MM.1S (cell line): ENCODE data around the gene CDK5RAP3.
"Not testable (repeated sequence)": the region's sequence is repeated elsewhere in the genome, so short reads cannot be mapped to it uniquely, and the experiment has no call there.

Source experiments
- DNase-seq: peaks from one replicate; pipeline ENCODE4 v3.0.0-alpha.2; 2015
- H2AFZ ChIP-seq: fragments of 300-600 bp; sonication (generic); 2 replicates; pipeline ENCODE4 v1.6.0; 2016; ENCODE audit warnings: antibody characterized with exemption, low read length
- H3F3A ChIP-seq: fragments of 300-600 bp; sonication (generic); 2 replicates; pipeline ENCODE4 v1.6.1; 2016; ENCODE audit warnings: mild to moderate bottlenecking, antibody characterized with exemption, low read length, moderate library complexity, mixed read lengths; ENCODE audit not compliant: insufficient read depth
- H3K27ac ChIP-seq: fragments of 300-600 bp; sonication (generic); 2 replicates; pipeline ENCODE4 v1.5.1; 2016; ENCODE audit warnings: mild to moderate bottlenecking, low read length
- H3K27me3 ChIP-seq: fragments of 300-600 bp; sonication (generic); replicated peaks from 2 replicates; pipeline ENCODE4 v1.6.0; 2016; ENCODE audit warnings: low read length; ENCODE audit not compliant: insufficient read depth
- H3K36me3 ChIP-seq: fragments of 300-600 bp; sonication (generic); replicated peaks from 2 replicates; pipeline ENCODE4 v1.6.1; 2016; ENCODE audit warnings: mild to moderate bottlenecking, low read length, mixed read lengths; ENCODE audit not compliant: insufficient read depth
- H3K4me1 ChIP-seq: fragments of 300-600 bp; sonication (generic); 2 replicates; pipeline ENCODE4 v1.6.1; 2016; ENCODE audit warnings: low read length, mixed read lengths
- H3K4me2 ChIP-seq: fragments of 300-600 bp; sonication (generic); 2 replicates; pipeline ENCODE4 v1.6.0; 2016; ENCODE audit warnings: low read depth, low read length
- H3K4me3 ChIP-seq: fragments of 300-600 bp; sonication (generic); 2 replicates; pipeline ENCODE4 v1.5.1; 2016; ENCODE audit warnings: low read length, mixed read lengths
- H3K79me2 ChIP-seq: fragments of 300-600 bp; sonication (generic); 2 replicates; pipeline ENCODE4 v1.6.1; 2016; ENCODE audit warnings: mixed run types, low read length, mixed read lengths
- H3K9ac ChIP-seq: fragments of 300-600 bp; sonication (generic); 2 replicates; pipeline ENCODE4 v1.6.1; 2016; ENCODE audit warnings: low read length, mixed read lengths
- H3K9me2 ChIP-seq: fragments of 300-600 bp; sonication (generic); replicated peaks from 2 replicates; pipeline ENCODE4 v1.6.1; 2016; ENCODE audit warnings: mild to moderate bottlenecking, low read length, mixed read lengths; ENCODE audit not compliant: insufficient read depth
- H3K9me3 ChIP-seq: fragments of 300-600 bp; sonication (generic); replicated peaks from 2 replicates; pipeline ENCODE4 v1.6.1; 2016; ENCODE audit warnings: mild to moderate bottlenecking, low read length, mixed read lengths; ENCODE audit not compliant: insufficient read depth
- H4K20me1 ChIP-seq: fragments of 300-600 bp; sonication (generic); 2 replicates; pipeline ENCODE4 v1.6.1; 2016; ENCODE audit warnings: mild to moderate bottlenecking, low read length, moderate library complexity, mixed read lengths; ENCODE audit not compliant: insufficient read depth
- EZH2 ChIP-seq: fragments of 300-600 bp; sonication (generic); optimal IDR thresholded peaks from 2 replicates; pipeline ENCODE3; 2017; ENCODE audit warnings: low read depth, mild to moderate bottlenecking, antibody characterized with exemption, low read length, mixed read lengths
- EZH2phosphoT487 ChIP-seq: fragments of 300-600 bp; sonication (generic); IDR thresholded peaks from 2 replicates; pipeline ENCODE4 v1.6.1; 2018; ENCODE audit warnings: antibody characterized with exemption, low read length
- TF ChIP-seq, protein P1 (sequence below): fragments of 300-600 bp; sonication (generic); IDR thresholded peaks from 2 replicates; pipeline ENCODE4 v1.5.1; 2016; ENCODE audit warnings: antibody characterized with exemption, low read length, mixed read lengths

Gene CDK5RAP3

DNA sequence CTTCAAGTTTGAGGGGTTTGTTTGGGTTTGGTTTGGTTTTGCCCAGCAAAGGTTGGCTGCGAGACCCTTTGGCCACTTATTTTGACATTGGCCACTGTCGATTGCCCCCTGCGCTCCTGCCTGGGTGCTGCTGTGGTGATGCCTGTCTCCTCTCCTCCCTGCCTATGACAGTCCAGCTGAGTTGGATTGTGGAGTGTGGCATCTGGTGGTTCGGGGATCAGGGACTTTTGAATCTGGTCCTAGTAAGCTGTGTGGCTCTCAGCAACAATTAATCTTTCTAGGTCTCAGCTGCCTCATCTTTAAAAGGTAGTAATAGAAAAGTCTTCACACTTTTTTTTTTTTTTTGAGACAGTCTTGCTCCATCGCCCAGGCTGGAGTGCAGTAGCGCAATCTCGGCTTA lies 27.1 kb downstream of the CDK5RAP3 start:
- Histone ChIP-seq H3K4me2 (no peak overlapping the region), H3K4me1 (0 out of 2 replicates have a peak, but pooled peaks cover 5% of the 10 kb centered on the region), H3K27me3 (no peaks in the 10 kb centered on the region), H3K27ac (no peak overlapping the region), H3K36me3 (no peaks in the 10 kb centered on the region), H3K9ac (no peak overlapping the region), H3K9me3 (no peaks in the 10 kb centered on the region), H3K4me3 (no peak overlapping the region), H4K20me1 (no peaks in the 10 kb centered on the region), H3K79me2 (no peaks in the 10 kb centered on the region), H2AFZ (no peak overlapping the region), H3F3A (no peaks in the 10 kb centered on the region), H3K9me2 (no peaks in the 10 kb centered on the region)
- DNase-seq = no peak
- no peak for TF ChIP-seq EZH2
- TF ChIP-seq EZH2phosphoT487 = no peak
- TF ChIP-seq, protein P1, sequence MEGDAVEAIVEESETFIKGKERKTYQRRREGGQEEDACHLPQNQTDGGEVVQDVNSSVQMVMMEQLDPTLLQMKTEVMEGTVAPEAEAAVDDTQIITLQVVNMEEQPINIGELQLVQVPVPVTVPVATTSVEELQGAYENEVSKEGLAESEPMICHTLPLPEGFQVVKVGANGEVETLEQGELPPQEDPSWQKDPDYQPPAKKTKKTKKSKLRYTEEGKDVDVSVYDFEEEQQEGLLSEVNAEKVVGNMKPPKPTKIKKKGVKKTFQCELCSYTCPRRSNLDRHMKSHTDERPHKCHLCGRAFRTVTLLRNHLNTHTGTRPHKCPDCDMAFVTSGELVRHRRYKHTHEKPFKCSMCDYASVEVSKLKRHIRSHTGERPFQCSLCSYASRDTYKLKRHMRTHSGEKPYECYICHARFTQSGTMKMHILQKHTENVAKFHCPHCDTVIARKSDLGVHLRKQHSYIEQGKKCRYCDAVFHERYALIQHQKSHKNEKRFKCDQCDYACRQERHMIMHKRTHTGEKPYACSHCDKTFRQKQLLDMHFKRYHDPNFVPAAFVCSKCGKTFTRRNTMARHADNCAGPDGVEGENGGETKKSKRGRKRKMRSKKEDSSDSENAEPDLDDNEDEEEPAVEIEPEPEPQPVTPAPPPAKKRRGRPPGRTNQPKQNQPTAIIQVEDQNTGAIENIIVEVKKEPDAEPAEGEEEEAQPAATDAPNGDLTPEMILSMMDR = no peak

DNA sequence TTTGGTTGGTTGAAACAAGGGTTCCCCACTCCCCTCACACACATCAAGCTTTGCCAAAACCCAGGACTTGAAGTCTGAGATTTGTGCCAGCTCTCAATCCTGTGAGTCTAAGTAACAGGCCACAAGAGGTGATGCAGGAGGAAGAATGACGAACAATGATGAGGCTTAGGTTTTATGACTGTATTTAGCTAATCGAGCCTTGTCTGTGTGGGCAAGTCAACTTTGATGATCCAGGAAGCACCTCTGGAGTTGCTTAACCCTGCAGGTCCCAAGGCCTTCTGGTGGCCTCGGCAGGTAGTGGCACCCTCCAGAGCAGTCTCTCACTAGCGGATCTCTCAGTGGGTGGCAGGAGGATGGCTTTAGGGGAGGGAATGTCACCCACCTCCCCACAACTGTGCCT lies 28.7 kb downstream of the CDK5RAP3 start:
- no peaks in the 10 kb centered on the region for H3K27me3 ChIP-seq
- H3K4me2 ChIP-seq = no peak overlapping the region
- no peaks in the 10 kb centered on the region for H3K9me3 ChIP-seq
- H3K4me1 ChIP-seq = 0 out of 2 replicates have a peak, but pooled peaks cover 5% of the 10 kb centered on the region
- H3K36me3 ChIP-seq = no peaks in the 10 kb centered on the region
- no peak for TF ChIP-seq EZH2phosphoT487
- TF ChIP-seq, protein P1 = no peak
- no peak for DNase-seq
- H3K4me3 ChIP-seq = no peak overlapping the region
- no peaks in the 10 kb centered on the region for H4K20me1 ChIP-seq
- H3F3A ChIP-seq = no peaks in the 10 kb centered on the region
- H3K9ac ChIP-seq = no peak overlapping the region
- no peaks in the 10 kb centered on the region for H3K9me2 ChIP-seq
- no peak overlapping the region for H2AFZ ChIP-seq
- no peaks in the 10 kb centered on the region for H3K79me2 ChIP-seq
- no peak overlapping the region for H3K27ac ChIP-seq

DNA sequence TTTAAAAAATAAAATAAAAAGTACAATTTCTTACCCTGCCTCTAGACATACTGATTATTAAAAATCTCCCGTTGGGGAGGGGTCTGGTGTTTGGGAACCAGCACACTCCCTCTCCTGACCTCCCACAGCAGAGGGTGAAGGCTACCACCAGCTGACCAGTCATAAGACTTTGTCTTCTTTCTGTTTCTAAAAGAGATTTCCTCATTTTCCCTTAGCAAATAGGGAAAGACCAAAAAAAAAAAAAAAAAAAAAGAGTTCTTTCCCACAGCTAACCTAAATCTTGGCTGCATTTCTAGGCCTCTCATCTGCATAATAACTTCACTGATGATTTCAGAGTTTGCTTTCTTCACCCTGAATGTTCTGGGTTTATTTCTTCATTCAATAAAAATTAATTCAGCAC lies 30.3 kb downstream of the CDK5RAP3 start:
- no peaks in the 10 kb centered on the region for H3F3A ChIP-seq
- H3K4me3 ChIP-seq = no peak overlapping the region
- H3K4me1 ChIP-seq = 0 out of 2 replicates have a peak, but pooled peaks cover 5% of the 10 kb centered on the region
- H4K20me1 ChIP-seq = no peaks in the 10 kb centered on the region
- H3K27me3 ChIP-seq = 0 out of 2 replicates have a peak, but pooled peaks cover 7% of the 10 kb centered on the region
- no peaks in the 10 kb centered on the region for H3K9me2 ChIP-seq
- H3K9ac ChIP-seq = no peak overlapping the region
- no peaks in the 10 kb centered on the region for H3K36me3 ChIP-seq
- no peaks in the 10 kb centered on the region for H3K9me3 ChIP-seq
- no peak for TF ChIP-seq EZH2
- no peak overlapping the region for H3K4me2 ChIP-seq
- H2AFZ ChIP-seq = no peak overlapping the region
- H3K27ac ChIP-seq = no peak overlapping the region
- DNase-seq = no peak
- no peaks in the 10 kb centered on the region for H3K79me2 ChIP-seq

DNA sequence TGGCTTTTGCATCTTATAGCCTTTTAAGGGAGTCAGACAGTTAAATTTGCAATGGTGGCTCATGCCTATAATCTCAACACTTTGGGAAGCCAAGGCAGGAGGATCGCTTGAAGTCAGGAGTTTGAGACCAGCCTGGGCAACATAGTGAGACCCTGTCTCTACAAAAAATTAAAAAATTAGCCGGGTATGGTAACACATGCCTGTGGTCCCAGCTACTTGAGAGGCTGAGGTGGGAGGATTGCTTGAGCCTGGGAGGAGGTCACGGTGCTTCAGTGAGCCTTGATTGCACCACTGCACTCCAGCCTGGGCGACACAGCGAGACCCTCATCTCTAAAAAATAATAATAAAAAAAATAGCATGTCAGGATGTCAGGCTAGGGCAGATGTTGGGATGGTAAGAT lies 30.7 kb downstream of the CDK5RAP3 start:
- H2AFZ ChIP-seq, H3F3A ChIP-seq, H3K9me2 ChIP-seq, H3K27me3 ChIP-seq, H3K4me3 ChIP-seq, H3K4me1 ChIP-seq, H4K20me1 ChIP-seq, H3K9ac ChIP-seq, H3K27ac ChIP-seq, H3K36me3 ChIP-seq, H3K4me2 ChIP-seq, DNase-seq, H3K79me2 ChIP-seq, H3K9me3 ChIP-seq: not testable (repeated sequence)
